Cardiac muscle cell (in vitro differentiated cells and primary cell): Measurements from ENCODE around the gene MANBA. TPM values are rescaled to one million over a fixed set of nuclear protein-coding genes. Genes with fewer than 3 reads are reported as not detected.

ENCODE experiments used
- DNase-seq, 2 donors: peaks; one replicate each; pipeline versions ENCODE4 v3.0.0 to v3.0.0-alpha.2; 2010 to 2017; ENCODE audit warnings: low read depth in 1 of 2, low spot score in 1 of 2
- H3K27ac ChIP-seq: fragments of 200-600 bp; sonication (generic); 2 replicates; pipeline ENCODE4 v1.5.1; 2016
- H3K27me3 ChIP-seq: fragments of 200-600 bp; sonication (generic); 2 replicates; pipeline ENCODE4 v1.6.0; 2016; ENCODE audit warnings: control low read depth
- H3K36me3 ChIP-seq: fragments of 200-600 bp; sonication (generic); 2 replicates; pipeline ENCODE4 v1.5.1; 2016; ENCODE audit warnings: control low read depth
- H3K4me1 ChIP-seq: fragments of 200-600 bp; sonication (generic); 2 replicates; pipeline ENCODE4 v1.8.1; 2017; ENCODE audit warnings: low read depth, mild to moderate bottlenecking, mixed run types
- H3K4me3 ChIP-seq: fragments of 200-600 bp; sonication (generic); 2 replicates; pipeline ENCODE4 v1.5.1; 2016; ENCODE audit warnings: mild to moderate bottlenecking
- H3K9me3 ChIP-seq: fragments of 200-600 bp; sonication (generic); 2 replicates; pipeline ENCODE4 v1.5.1; 2017; ENCODE audit warnings: low read depth, mild to moderate bottlenecking, control low read depth
- polyA plus RNA-seq: library from polyadenylated mRNA; unstranded; fragments of >200 nt; fragmentation: Nextera tagmentation; extraction: Ambion mirVana; gene quantifications from 2 replicates; pipeline ENCODE4 v1.2.1, GENCODE V29; 2016
- total RNA-seq: library from RNA; depleted of rRNA; stranded (reverse); fragments of >200 nt; gene quantifications from 2 replicates; pipeline ENCODE4 v1.2.3, GENCODE V29; 2016
- TF ChIP-seq, protein P1 (sequence below): IDR thresholded peaks from 2 replicates; pipeline ENCODE4 v1.5.1; 2012; ENCODE audit warnings: low read depth, mild to moderate bottlenecking, low read length

The MANBA gene
- total and polyA plus RNA-seq, 2 experiments from 2014 or later, result 49.5 to 82.3 TPM

DNA sequence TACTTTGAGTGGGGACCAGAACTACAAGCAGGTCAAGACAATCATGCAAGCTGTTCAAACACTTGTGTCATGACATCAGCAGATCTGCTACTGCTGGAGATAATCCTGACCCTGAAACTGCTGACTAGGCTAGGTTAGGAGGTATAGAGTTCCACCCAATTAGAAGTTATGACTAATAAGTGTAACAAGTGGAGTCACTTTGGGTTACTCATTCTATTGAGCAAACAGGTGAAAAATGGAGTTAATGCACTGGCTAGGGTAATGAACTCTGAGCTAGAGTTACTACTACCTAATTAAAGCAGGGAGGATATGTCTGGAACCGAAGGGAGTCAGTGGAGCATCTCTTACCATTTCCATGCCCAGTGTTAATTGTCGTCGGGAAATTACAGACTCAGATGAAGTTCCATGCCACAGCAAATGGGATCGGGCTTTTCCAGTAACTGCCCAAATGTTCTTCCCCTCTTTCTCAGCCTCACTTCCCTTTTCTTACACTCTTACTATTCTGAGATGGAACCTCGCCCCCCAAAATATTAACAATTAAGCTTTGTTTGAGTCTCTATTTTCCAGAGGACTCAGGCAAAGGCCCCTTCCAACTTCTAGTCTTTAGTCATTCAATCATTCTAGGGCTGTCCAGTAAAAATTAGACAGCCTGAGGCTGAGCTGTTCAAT, 19.8 kb upstream of the MANBA start:
- H3K4me3 ChIP-seq, result no peak overlapping the region
- no peaks in the 10 kb centered on the region for H3K36me3 ChIP-seq
- H3K4me1 ChIP-seq, result no peaks in the 10 kb centered on the region
- TF ChIP-seq, protein P1, sequence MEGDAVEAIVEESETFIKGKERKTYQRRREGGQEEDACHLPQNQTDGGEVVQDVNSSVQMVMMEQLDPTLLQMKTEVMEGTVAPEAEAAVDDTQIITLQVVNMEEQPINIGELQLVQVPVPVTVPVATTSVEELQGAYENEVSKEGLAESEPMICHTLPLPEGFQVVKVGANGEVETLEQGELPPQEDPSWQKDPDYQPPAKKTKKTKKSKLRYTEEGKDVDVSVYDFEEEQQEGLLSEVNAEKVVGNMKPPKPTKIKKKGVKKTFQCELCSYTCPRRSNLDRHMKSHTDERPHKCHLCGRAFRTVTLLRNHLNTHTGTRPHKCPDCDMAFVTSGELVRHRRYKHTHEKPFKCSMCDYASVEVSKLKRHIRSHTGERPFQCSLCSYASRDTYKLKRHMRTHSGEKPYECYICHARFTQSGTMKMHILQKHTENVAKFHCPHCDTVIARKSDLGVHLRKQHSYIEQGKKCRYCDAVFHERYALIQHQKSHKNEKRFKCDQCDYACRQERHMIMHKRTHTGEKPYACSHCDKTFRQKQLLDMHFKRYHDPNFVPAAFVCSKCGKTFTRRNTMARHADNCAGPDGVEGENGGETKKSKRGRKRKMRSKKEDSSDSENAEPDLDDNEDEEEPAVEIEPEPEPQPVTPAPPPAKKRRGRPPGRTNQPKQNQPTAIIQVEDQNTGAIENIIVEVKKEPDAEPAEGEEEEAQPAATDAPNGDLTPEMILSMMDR, result no peak
- H3K27ac ChIP-seq, result no peak overlapping the region
- no peaks in the 10 kb centered on the region for H3K27me3 ChIP-seq
- DNase-seq, result peak; percentile 5 to 20
- no peaks in the 10 kb centered on the region for H3K9me3 ChIP-seq

DNA sequence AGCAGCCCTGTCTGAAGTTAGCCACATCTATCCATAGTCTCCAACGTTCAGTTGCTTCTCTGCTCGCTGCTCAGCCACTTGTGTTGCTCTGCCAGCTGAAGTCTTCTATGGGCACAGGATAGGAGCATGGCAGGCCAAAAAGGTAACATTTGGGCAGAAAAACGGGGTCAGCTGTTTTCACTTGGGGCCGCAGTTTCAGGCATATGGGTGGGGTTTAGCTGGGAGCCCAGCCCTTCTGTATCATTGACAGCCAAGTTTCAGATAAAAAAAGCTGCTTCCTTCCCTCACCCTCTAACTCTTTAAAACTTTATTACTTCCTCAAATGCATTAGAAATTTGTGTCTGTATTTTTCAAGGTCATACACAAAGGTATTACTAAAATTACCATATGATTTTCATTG, 18.4 kb upstream of the MANBA start:
- H3K4me3 ChIP-seq, result no peak overlapping the region
- H3K27me3 ChIP-seq, result no peaks in the 10 kb centered on the region
- H3K9me3 ChIP-seq, result no peaks in the 10 kb centered on the region
- no peak overlapping the region for H3K27ac ChIP-seq
- no peaks in the 10 kb centered on the region for H3K4me1 ChIP-seq
- TF ChIP-seq, protein P1, result no peak
- DNase-seq, result no peak
- H3K36me3 ChIP-seq, result no peaks in the 10 kb centered on the region

DNA sequence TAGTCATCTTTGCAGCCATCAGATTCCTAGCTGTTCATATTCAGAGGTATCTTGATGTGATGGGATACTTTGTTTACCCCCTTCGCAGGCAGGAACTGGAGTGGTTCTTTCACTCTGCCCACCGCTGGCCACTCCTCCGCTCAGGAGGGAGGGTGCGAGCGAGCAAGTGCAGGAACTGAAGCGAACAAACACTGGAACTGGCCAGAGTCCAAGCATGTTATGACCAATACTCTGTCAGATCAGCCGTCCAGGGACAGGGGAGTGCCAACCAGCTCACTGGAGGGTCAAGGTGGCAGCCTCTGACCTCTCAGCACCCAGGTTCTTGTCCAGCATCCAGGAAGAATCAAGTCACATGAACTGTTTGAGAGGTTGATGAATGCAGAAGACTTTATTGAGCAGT, 18.0 kb upstream of the MANBA start:
- Histone ChIP-seq H3K4me3 (no peak overlapping the region), H3K9me3 (no peaks in the 10 kb centered on the region), H3K4me1 (no peaks in the 10 kb centered on the region), H3K27ac (no peak overlapping the region), H3K27me3 (no peaks in the 10 kb centered on the region), H3K36me3 (no peaks in the 10 kb centered on the region)
- TF ChIP-seq, protein P1, result no peak
- peak in 1 of 2 donors; percentile 5 for DNase-seq

DNA sequence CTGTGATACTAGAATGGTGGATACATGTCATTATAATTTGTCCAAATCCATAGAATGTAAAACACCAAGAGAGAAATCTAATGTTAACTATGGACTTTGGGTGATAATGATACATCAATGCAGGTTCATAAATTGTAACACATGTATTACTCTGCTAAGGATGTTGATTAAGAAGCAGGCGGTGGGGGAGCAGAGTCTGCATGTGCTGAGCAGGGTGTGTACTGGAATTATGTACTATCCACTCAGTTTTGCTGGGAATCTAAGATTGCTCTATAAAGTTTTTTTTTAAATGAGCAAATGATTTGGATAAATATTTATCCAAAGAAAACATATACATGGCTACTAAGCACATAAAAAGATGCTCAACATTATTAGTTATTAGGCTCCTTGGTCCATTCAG, 15.0 kb upstream of the MANBA start:
- H3K4me1 ChIP-seq, result no peaks in the 10 kb centered on the region
- no peaks in the 10 kb centered on the region for H3K36me3 ChIP-seq
- no peak overlapping the region for H3K4me3 ChIP-seq
- no peak overlapping the region for H3K27ac ChIP-seq
- no peak for DNase-seq
- no peaks in the 10 kb centered on the region for H3K9me3 ChIP-seq
- TF ChIP-seq, protein P1, result no peak
- no peaks in the 10 kb centered on the region for H3K27me3 ChIP-seq

DNA sequence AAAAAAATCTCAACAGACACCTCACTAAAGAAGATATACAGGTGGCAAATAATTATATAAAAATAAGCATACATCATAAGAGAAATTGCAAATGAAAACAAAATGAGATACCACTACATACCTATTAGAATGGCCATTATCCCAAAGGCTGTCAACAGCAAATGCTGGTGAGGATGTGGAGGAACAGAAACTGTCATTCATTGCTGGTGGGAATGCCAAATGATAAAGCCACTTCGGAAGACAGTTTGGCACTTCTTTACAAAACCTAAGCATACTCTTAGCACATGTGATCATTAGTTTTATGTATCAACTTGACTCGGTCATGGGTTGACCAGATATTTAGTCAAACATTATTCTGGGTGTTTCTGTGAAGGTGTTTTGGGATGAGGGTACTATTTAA, 13.5 kb upstream of the MANBA start:
- H3K4me1 ChIP-seq, result no peaks in the 10 kb centered on the region
- TF ChIP-seq, protein P1, result no peak
- H3K36me3 ChIP-seq, result no peaks in the 10 kb centered on the region
- H3K27me3 ChIP-seq, result no peaks in the 10 kb centered on the region
- no peaks in the 10 kb centered on the region for H3K9me3 ChIP-seq
- H3K4me3 ChIP-seq, result no peak overlapping the region
- no peak for DNase-seq
- H3K27ac ChIP-seq, result no peak overlapping the region
